Effector memory CD4-positive, alpha-beta T cell (primary cell): ENCODE results near the gene SEZ6L2.
A peak's percentile ranks its signal among the peaks of the same experiment; 100 is the strongest.

ENCODE experiments used
- DNase-seq, 3 donors: peaks; one replicate each; pipeline ENCODE4 v3.0.0-alpha.2; 2020
- H3K27ac ChIP-seq: 2 replicates; pipeline ENCODE4 v1.7.0; 2013; ENCODE audit warnings: mild to moderate bottlenecking, low read length, moderate library complexity; ENCODE audit not compliant: insufficient read depth, poor library complexity, severe bottlenecking
- H3K27me3 ChIP-seq: replicated peaks from 2 replicates; pipeline ENCODE4 v1.7.0; 2013; ENCODE audit warnings: mild to moderate bottlenecking, low read length; ENCODE audit not compliant: insufficient read depth, control insufficient read depth, poor library complexity, severe bottlenecking
- H3K36me3 ChIP-seq: 2 replicates; pipeline ENCODE4 v1.7.0; 2013; ENCODE audit warnings: mild to moderate bottlenecking, low read length, moderate library complexity; ENCODE audit not compliant: control insufficient read depth, insufficient read depth
- H3K4me1 ChIP-seq: 2 replicates; pipeline ENCODE4 v1.7.0; 2013; ENCODE audit warnings: low read length, mild to moderate bottlenecking; ENCODE audit not compliant: control insufficient read depth, insufficient read depth, poor library complexity, severe bottlenecking
- H3K4me3 ChIP-seq: 2 replicates; pipeline ENCODE4 v1.7.0; 2013; ENCODE audit warnings: low read length, low read depth, mild to moderate bottlenecking; ENCODE audit not compliant: insufficient read depth, poor library complexity, severe bottlenecking
- H3K9me3 ChIP-seq: 2 replicates; pipeline ENCODE4 v1.7.0; 2013; ENCODE audit warnings: mild to moderate bottlenecking, low read length, moderate library complexity; ENCODE audit not compliant: control insufficient read depth

SEZ6L2 gene

GRCh38 chr16:29857133-29857760 lies 42.1 kb downstream of the SEZ6L2 start:
- Histone ChIP-seq H3K36me3 (peaks cover 27% of the 10 kb centered on the region), H3K9me3 (no peaks in the 10 kb centered on the region), H3K27ac (no peak overlapping the region), H3K4me1 (peaks cover 11% of the 10 kb centered on the region), H3K4me3 (no peak overlapping the region), H3K27me3 (no peaks in the 10 kb centered on the region)
- no peak for DNase-seq

- H3K27ac ChIP-seq = no peak overlapping the region
- H3K36me3 ChIP-seq = peaks cover 16% of the 10 kb centered on the region
- no peaks in the 10 kb centered on the region for H3K27me3 ChIP-seq
Measured at GRCh38 chr16:29854520-29855100, 44.7 kb downstream of the SEZ6L2 start.

GRCh38 chr16:29852654-29853053 lies 46.7 kb downstream of the SEZ6L2 start:
- Histone ChIP-seq H3K4me3 (no peak overlapping the region), H3K36me3 (peaks cover 2% of the 10 kb centered on the region), H3K4me1 (no peaks in the 10 kb centered on the region), H3K9me3 (no peaks in the 10 kb centered on the region), H3K27ac (no peak overlapping the region), H3K27me3 (no peaks in the 10 kb centered on the region)
- DNase-seq = no peak

More at GRCh38 chr16:29854520-29855100, 44.7 kb downstream of the SEZ6L2 start:
- Histone ChIP-seq H3K4me1 (no peaks in the 10 kb centered on the region), H3K4me3 (no peak overlapping the region), H3K9me3 (no peaks in the 10 kb centered on the region)
- no peak for DNase-seq

GRCh38 chr16:29850998-29851397 lies 48.4 kb downstream of the SEZ6L2 start:
- H3K4me1 ChIP-seq = no peaks in the 10 kb centered on the region
- H3K27ac ChIP-seq = no peak overlapping the region
- DNase-seq = no peak
- H3K36me3 ChIP-seq = peaks cover 17% of the 10 kb centered on the region
- H3K9me3 ChIP-seq = no peaks in the 10 kb centered on the region
- H3K4me3 ChIP-seq = no peak overlapping the region
- no peaks in the 10 kb centered on the region for H3K27me3 ChIP-seq

- Histone ChIP-seq H3K27ac (no peak overlapping the region), H3K36me3 (peaks cover 32% of the 10 kb centered on the region), H3K4me1 (no peaks in the 10 kb centered on the region), H3K4me3 (no peak overlapping the region), H3K27me3 (no peaks in the 10 kb centered on the region), H3K9me3 (no peaks in the 10 kb centered on the region)
- no peak for DNase-seq
Measured at GRCh38 chr16:29849505-29849904, 49.8 kb downstream of the SEZ6L2 start.

- Histone ChIP-seq H3K36me3 (peaks cover 41% of the 10 kb centered on the region), H3K9me3 (no peaks in the 10 kb centered on the region), H3K4me1 (no peaks in the 10 kb centered on the region), H3K4me3 (no peak overlapping the region), H3K27me3 (no peaks in the 10 kb centered on the region), H3K27ac (no peak overlapping the region)
- peak; percentile 60 to 71 (median 61) for DNase-seq
Measured at GRCh38 chr16:29848420-29849297, 50.7 kb downstream of the SEZ6L2 start.

GRCh38 chr16:29845656-29846055 lies 53.7 kb downstream of the SEZ6L2 start:
- Histone ChIP-seq H3K36me3 (peaks cover 66% of the 10 kb centered on the region), H3K4me1 (no peaks in the 10 kb centered on the region), H3K4me3 (no peak overlapping the region), H3K27me3 (no peaks in the 10 kb centered on the region), H3K27ac (no peak overlapping the region), H3K9me3 (no peaks in the 10 kb centered on the region)
- DNase-seq = no peak

- H3K4me1 ChIP-seq = no peaks in the 10 kb centered on the region
- DNase-seq = no peak
- H3K36me3 ChIP-seq = peaks cover 75% of the 10 kb centered on the region
- H3K27ac ChIP-seq = no peak overlapping the region
- no peak overlapping the region for H3K4me3 ChIP-seq
- H3K27me3 ChIP-seq = no peaks in the 10 kb centered on the region
- H3K9me3 ChIP-seq = no peaks in the 10 kb centered on the region
Measured at GRCh38 chr16:29844575-29845331, 54.6 kb downstream of the SEZ6L2 start.

GRCh38 chr16:29843931-29844330 lies 55.4 kb downstream of the SEZ6L2 start:
- DNase-seq = no peak
- no peak overlapping the region for H3K27ac ChIP-seq
- no peaks in the 10 kb centered on the region for H3K4me1 ChIP-seq
- no peaks in the 10 kb centered on the region for H3K27me3 ChIP-seq
- no peaks in the 10 kb centered on the region for H3K9me3 ChIP-seq
- H3K4me3 ChIP-seq = no peak overlapping the region
- peaks cover 82% of the 10 kb centered on the region for H3K36me3 ChIP-seq
